Lower lobe of right lung (tissue), 2 donors: Measurements from ENCODE around the gene KCNB1. TPM values are rescaled to one million over a fixed set of nuclear protein-coding genes. Genes with fewer than 3 reads are reported as not detected.

ENCODE experiments used
- ATAC-seq, 2 donors: fragments of 200-7000 bp; cut with Tn5 transposase; one replicate each; pipeline ENCODE4 v1.9.1; 2020 to 2022; ENCODE audit warnings: mild to moderate bottlenecking in 2 of 2, moderate library complexity in 2 of 2
- DNase-seq: peaks from one replicate; pipeline ENCODE4 v3.0.0-alpha.2; 2020
- H3K27ac ChIP-seq: fragments of 200-600 bp; one replicate; pipeline ENCODE4 v1.8.0; 2022
- H3K27me3 ChIP-seq: fragments of 200-600 bp; one replicate; pipeline ENCODE4 v1.8.0; 2022; ENCODE audit warnings: low read depth
- H3K36me3 ChIP-seq: fragments of 200-600 bp; one replicate; pipeline ENCODE4 v1.8.0; 2022; ENCODE audit warnings: mild to moderate bottlenecking
- H3K4me1 ChIP-seq: fragments of 200-600 bp; one replicate; pipeline ENCODE4 v1.8.0; 2022
- H3K4me3 ChIP-seq: fragments of 200-600 bp; one replicate; pipeline ENCODE4 v1.8.0; 2022; ENCODE audit warnings: mild to moderate bottlenecking
- H3K9me3 ChIP-seq: fragments of 200-600 bp; one replicate; pipeline ENCODE4 v1.8.0; 2022
- intact Hi-C: fragments of 100-400 bp; cut with DNase I; formaldehyde crosslinking; loops from one replicate; pipeline ENCODE4 v1.11.0; 2022
- total RNA-seq: library from RNA; stranded (reverse); fragmentation: NEBNext Ultra II Directional; extraction: Animal tissue kit (Norgen Biotek cat#: 25700); gene quantifications from one replicate; pipeline ENCODE4 v1.2.1, GENCODE V29; 2021
- TF ChIP-seq, protein P1 (sequence below): fragments of 200-600 bp; IDR thresholded peaks from one replicate; pipeline ENCODE4 v1.8.0; 2022; ENCODE audit warnings: antibody characterized with exemption, mild to moderate bottlenecking
- donor health status: DM: no; HTN: yes; CAD: no; lungs with severe emphysema.

Gene KCNB1
- total RNA-seq, 1 donor from 2014 or later, result 0.53 TPM

DNA sequence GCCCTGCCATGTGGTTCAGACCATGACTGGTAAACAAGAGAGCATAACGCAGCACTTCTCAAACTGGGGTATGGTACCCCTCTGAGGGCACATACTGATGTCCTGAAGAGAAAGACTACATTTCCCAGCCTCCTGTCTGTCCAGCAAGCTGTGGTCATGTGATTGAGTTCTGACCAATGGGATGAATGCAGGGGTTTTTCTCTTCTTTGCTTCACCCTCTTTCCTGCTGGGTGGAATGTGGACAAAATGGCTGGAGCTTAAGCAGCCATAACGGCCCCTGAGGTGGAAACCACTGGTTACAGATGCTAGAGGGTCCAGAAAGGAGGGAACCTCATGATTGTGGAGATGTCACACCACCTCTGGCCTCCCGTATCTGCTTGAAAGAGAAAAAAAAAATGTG, 19.4 kb upstream of the KCNB1 start:
- Histone ChIP-seq H3K27me3 (no peaks in the 10 kb centered on the region), H3K4me1 (peaks cover 8% of the 10 kb centered on the region), H3K9me3 (no peaks in the 10 kb centered on the region), H3K36me3 (no peaks in the 10 kb centered on the region), H3K4me3 (no peak overlapping the region), H3K27ac (no peak overlapping the region)
- no peak for ATAC-seq
- intact Hi-C loops, result no loop called here
- no peak for DNase-seq
- TF ChIP-seq, protein P1, sequence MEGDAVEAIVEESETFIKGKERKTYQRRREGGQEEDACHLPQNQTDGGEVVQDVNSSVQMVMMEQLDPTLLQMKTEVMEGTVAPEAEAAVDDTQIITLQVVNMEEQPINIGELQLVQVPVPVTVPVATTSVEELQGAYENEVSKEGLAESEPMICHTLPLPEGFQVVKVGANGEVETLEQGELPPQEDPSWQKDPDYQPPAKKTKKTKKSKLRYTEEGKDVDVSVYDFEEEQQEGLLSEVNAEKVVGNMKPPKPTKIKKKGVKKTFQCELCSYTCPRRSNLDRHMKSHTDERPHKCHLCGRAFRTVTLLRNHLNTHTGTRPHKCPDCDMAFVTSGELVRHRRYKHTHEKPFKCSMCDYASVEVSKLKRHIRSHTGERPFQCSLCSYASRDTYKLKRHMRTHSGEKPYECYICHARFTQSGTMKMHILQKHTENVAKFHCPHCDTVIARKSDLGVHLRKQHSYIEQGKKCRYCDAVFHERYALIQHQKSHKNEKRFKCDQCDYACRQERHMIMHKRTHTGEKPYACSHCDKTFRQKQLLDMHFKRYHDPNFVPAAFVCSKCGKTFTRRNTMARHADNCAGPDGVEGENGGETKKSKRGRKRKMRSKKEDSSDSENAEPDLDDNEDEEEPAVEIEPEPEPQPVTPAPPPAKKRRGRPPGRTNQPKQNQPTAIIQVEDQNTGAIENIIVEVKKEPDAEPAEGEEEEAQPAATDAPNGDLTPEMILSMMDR, result no peak

DNA sequence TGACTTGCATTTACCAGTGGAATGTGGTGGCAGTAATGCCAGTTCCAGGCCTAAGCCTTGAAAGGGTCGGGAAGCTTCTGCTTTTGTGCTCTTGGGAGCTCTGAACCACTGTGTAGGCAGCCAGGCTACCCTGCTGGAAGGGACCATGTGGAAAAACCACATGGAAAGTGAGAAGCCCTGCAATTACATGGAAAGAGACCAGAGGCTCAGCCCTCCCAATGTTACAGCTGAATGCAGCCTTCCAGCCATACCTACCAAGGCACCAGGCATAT, 14.9 kb upstream of the KCNB1 start:
- TF ChIP-seq, protein P1, result no peak
- ATAC-seq (no peak), DNase-seq (no peak)
- Histone ChIP-seq H3K4me1 (no peaks in the 10 kb centered on the region), H3K4me3 (no peak overlapping the region), H3K36me3 (no peaks in the 10 kb centered on the region), H3K27ac (no peak overlapping the region), H3K27me3 (no peaks in the 10 kb centered on the region), H3K9me3 (no peaks in the 10 kb centered on the region)
- intact Hi-C loops, result no loop called here

DNA sequence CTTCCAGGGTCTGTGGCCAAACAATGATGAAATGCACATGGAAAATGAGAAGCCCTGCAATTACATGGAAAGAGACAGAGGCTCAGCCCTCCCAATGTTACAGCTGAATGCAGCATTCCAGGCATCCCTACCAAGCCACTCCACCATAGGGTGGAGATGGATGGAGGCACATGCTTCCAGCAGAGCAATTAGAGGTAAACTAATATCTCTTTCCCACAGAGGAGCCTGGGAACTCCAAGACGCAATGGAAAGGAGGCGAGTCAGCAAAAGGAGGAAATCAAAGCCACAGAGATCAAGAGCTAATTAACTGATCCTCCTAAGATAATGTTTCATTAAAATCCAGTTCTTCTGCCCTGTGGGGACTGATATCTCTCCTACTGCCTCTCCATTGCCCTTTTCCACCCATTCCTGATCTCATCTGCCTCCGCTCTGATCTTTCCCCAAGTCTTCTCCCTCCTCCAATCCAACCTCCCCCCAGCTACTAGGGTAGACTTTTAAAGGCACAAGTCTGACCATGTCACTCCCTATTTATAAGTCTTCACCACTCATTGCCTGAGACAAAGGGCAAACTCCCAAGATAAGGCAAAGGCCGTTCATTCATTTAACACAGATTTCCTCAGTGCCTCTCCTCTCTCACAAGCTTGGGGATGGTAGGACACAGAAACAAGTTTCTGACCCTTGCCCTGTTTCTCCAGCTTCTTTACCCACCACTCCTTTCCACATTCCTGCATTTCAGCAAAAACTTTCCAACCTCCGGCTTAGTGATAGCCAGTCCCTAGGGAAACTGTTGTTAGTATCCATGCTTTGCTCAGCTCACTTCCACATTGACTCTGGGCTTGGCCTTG, 14.3 kb upstream of the KCNB1 start:
- no peak for ATAC-seq
- Histone ChIP-seq H3K27ac (no peak overlapping the region), H3K9me3 (no peaks in the 10 kb centered on the region), H3K4me3 (no peak overlapping the region), H3K4me1 (no peaks in the 10 kb centered on the region), H3K36me3 (no peaks in the 10 kb centered on the region), H3K27me3 (no peaks in the 10 kb centered on the region)
- intact Hi-C loops, result no loop called here
- TF ChIP-seq, protein P1, result no peak
- no peak for DNase-seq

DNA sequence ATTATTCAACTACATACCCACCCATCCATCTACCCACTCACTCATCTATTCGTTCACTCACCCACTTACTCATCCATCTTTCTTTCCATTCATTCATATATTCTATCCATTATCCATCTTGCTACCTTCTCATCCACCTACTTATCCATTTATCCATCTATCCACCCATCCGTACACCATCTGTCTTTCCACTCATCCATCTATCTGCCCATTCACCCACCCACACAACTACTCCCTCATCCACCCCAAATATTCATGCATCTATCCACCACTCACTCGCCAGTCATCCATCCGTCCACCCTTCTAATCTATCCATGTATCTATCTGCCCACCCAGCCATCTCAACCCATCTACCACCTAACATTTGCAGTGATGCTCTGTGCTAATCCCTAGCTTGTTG, 13.6 kb upstream of the KCNB1 start:
- no peak overlapping the region for H3K4me3 ChIP-seq
- no peaks in the 10 kb centered on the region for H3K27me3 ChIP-seq
- no peaks in the 10 kb centered on the region for H3K36me3 ChIP-seq
- H3K27ac ChIP-seq, result no peak overlapping the region
- no peak for ATAC-seq
- no peaks in the 10 kb centered on the region for H3K9me3 ChIP-seq
- TF ChIP-seq, protein P1, result no peak
- intact Hi-C loops, result no loop called here
- no peak for DNase-seq
- no peaks in the 10 kb centered on the region for H3K4me1 ChIP-seq

DNA sequence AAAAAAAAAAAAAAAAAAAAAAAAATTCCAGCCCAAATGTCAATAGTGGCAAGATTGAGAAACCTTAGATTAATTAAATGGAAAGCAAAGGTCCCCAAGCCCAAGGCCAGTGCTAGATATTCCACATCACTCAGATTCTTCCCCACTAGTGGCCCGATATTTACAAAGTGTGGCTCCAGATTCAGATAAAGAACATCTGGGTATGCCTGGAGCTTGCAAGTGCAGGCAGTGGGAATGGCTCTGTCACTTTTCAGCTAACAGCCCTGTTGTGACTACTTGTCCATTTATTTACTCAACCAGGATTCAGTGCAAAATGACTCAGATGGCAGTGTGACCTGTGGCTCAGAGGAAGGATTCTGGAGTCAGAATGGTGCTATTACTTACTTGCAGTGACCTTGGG, 8.2 kb upstream of the KCNB1 start:
- H3K27me3 ChIP-seq, result peaks cover 30% of the 10 kb centered on the region

More for the DNA sequence above, 8.2 kb upstream of the KCNB1 start:
- H3K9me3 ChIP-seq, result no peaks in the 10 kb centered on the region
- H3K4me3 ChIP-seq, result no peak overlapping the region
- ATAC-seq (no peak), DNase-seq (no peak)
- no peaks in the 10 kb centered on the region for H3K4me1 ChIP-seq
- intact Hi-C loops, result no loop called here
- no peaks in the 10 kb centered on the region for H3K36me3 ChIP-seq
- TF ChIP-seq, protein P1, result no peak
- no peak overlapping the region for H3K27ac ChIP-seq
